ENCODE measurements around the gene SNPH.

The SNPH gene

GRCh38 chr20:1265226-1265915, 723 bp upstream of the SNPH start:
- no peak for DNase-seq

GRCh38 chr20:1265916-1266166, 253 bp upstream of the SNPH start:
- DNase-seq = no peak

- no peak for DNase-seq
Measured at GRCh38 chr20:1267161-1267560, 1.1 kb downstream of the SNPH start.

- DNase-seq = no peak
Measured at GRCh38 chr20:1267809-1268374, 1.8 kb downstream of the SNPH start.

GRCh38 chr20:1269235-1269634, 3.1 kb downstream of the SNPH start:
- no peak for DNase-seq

GRCh38 chr20:1269850-1270249, 3.8 kb downstream of the SNPH start:
- no peak for DNase-seq

- DNase-seq = no peak
Measured at GRCh38 chr20:1272368-1273100, 6.4 kb downstream of the SNPH start.

- DNase-seq = no peak
Measured at GRCh38 chr20:1273366-1273765, 7.3 kb downstream of the SNPH start.

GRCh38 chr20:1274485-1275311, 8.6 kb downstream of the SNPH start:
- DNase-seq = no peak

GRCh38 chr20:1275919-1276318, 9.8 kb downstream of the SNPH start:
- no peak for DNase-seq

GRCh38 chr20:1277529-1278322, 11.6 kb downstream of the SNPH start:
- no peak for DNase-seq

- DNase-seq = no peak
Measured at GRCh38 chr20:1278993-1279392, 12.9 kb downstream of the SNPH start.

GRCh38 chr20:1280195-1281102, 14.4 kb downstream of the SNPH start:
- DNase-seq = no peak

GRCh38 chr20:1281279-1282057, 15.4 kb downstream of the SNPH start:
- DNase-seq = no peak

GRCh38 chr20:1282966-1283365, 16.9 kb downstream of the SNPH start:
- DNase-seq = no peak

GRCh38 chr20:1283522-1284510, 17.7 kb downstream of the SNPH start:
- DNase-seq = no peak

GRCh38 chr20:1286267-1287024, 20.4 kb downstream of the SNPH start:
- no peak for DNase-seq

- no peak for DNase-seq
Measured at GRCh38 chr20:1287306-1287705, 21.2 kb downstream of the SNPH start.

Measured in KG1 (cell line).